HTR-8/SVneo (cell line): Measurements from ENCODE around the gene TPBGL.
A peak's percentile ranks its signal among the peaks of the same experiment; 100 is the strongest.

Source experiments
- DNase-seq: peaks from one replicate; pipeline ENCODE4 v3.0.0; 2011; ENCODE audit warnings: low spot score, mixed read lengths; ENCODE audit not compliant: insufficient read length
- FAIRE-seq: peaks from 2 replicates; lab custom pipeline; 2011; peaks lifted over from hg19 to GRCh38; lab: Jason Lieb, UNC

Gene TPBGL

GRCh38 chr11:75240311-75241035 is at the start of gene TPBGL:
TSS of gene TPBGL (plus strand) at chr11:75240774. CDS start at chr11:75241050, 276 bp downstream.
- peak; percentile 23 for FAIRE-seq

GRCh38 chr11:75191330-75191717 is 49.2 kb upstream of the TPBGL start:
- no peak for DNase-seq
- no peak for FAIRE-seq

More at GRCh38 chr11:75240311-75241035, at the start of gene TPBGL:
- DNase-seq: no peak

- DNase-seq (no peak), FAIRE-seq (peak; percentile 48)
These were observed 47.3 kb upstream of the TPBGL start for GRCh38 chr11:75193271-75193670.

- FAIRE-seq (no peak), DNase-seq (no peak)
These were observed 46.9 kb upstream of the TPBGL start for GRCh38 chr11:75193711-75194110.

- no peak for DNase-seq
- no peak for FAIRE-seq
These were observed 46.4 kb upstream of the TPBGL start for GRCh38 chr11:75194147-75194546.

- FAIRE-seq (no peak), DNase-seq (no peak)
These were observed 45.2 kb upstream of the TPBGL start for GRCh38 chr11:75195167-75195962.

- DNase-seq (no peak), FAIRE-seq (no peak)
These were observed 44.1 kb upstream of the TPBGL start for GRCh38 chr11:75196426-75196825.

- no peak for DNase-seq
- no peak for FAIRE-seq
These were observed 42.9 kb upstream of the TPBGL start for GRCh38 chr11:75197512-75198277.

- DNase-seq (no peak), FAIRE-seq (no peak)
These were observed 42.1 kb upstream of the TPBGL start for GRCh38 chr11:75198278-75198973.

GRCh38 chr11:75199412-75199955 is 41.1 kb upstream of the TPBGL start:
- no peak for FAIRE-seq
- no peak for DNase-seq

GRCh38 chr11:75200051-75200450 is 40.5 kb upstream of the TPBGL start:
- no peak for FAIRE-seq
- no peak for DNase-seq

- DNase-seq: no peak
- FAIRE-seq: no peak
These were observed 40.0 kb upstream of the TPBGL start for GRCh38 chr11:75200531-75200930.

GRCh38 chr11:75201771-75202170 is 38.8 kb upstream of the TPBGL start:
- no peak for FAIRE-seq

GRCh38 chr11:75202195-75202594 is 38.4 kb upstream of the TPBGL start:
- FAIRE-seq (no peak), DNase-seq (no peak)

More at GRCh38 chr11:75201771-75202170, 38.8 kb upstream of the TPBGL start:
- no peak for DNase-seq

GRCh38 chr11:75203138-75203537 is 37.4 kb upstream of the TPBGL start:
- FAIRE-seq (no peak), DNase-seq (no peak)

GRCh38 chr11:75203641-75204011 is 36.9 kb upstream of the TPBGL start:
- DNase-seq (no peak), FAIRE-seq (no peak)

GRCh38 chr11:75204012-75204674 is 36.4 kb upstream of the TPBGL start:
- no peak for FAIRE-seq
- no peak for DNase-seq

GRCh38 chr11:75204685-75205563 is 35.6 kb upstream of the TPBGL start:
- peak; percentile 94 for DNase-seq
- FAIRE-seq: peak; percentile 83
